ENCODE measurements around the gene CCDC9.
A peak's percentile ranks its signal among the peaks of the same experiment; 100 is the strongest.

DNA sequence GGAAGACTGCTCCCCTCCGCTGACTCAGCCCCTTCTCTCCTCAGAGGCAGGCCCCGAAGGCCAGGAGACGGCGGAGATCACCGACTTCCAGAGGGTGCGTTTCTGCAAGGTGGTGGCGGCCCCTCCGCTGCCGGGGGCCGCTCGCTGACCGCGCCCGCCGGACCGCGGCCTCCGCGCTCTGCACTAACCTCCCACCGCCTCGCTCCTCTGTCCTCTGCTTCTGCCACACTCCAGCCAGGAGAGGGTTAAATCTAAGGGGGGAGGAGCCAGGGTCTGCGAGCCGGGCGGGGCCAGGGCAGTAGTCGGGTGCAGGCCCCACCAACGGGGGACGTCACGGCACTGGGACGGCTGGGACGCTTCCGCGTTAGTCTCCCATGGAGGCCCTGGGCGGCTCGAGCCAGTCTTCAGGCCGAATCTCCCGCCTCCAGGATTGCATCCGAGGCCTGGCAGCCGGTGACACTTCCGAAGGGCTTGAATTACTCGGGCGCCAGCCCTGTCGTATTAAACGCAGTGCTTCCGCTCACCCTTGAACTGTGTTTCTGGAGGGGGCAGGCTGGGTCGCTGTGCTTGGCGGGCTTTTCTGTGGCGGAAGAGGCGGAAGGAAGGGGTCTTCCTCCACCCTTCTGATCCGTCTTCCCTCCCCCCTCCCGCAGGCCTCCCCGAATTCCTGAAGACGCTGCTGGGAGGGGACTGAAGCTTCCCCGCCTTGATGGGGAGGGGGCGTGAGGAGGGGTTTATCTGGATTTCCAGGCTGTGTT lies 17.2 kb downstream of the CCDC9 start:
- TF ChIP-seq NFIC (IDR thresholded peaks at IDR 0.05) (peak; percentile 39; the same call in 1 of the 2 replicates), EP300 (IDR thresholded peaks at IDR 0.05; ENCODE audit: borderline replicate concordance) (no peak), EGR1 (IDR thresholded peaks at IDR 0.05) (no peak; the same call in 1 of the 2 replicates), TCF12 (IDR thresholded peaks at IDR 0.05; ENCODE audit: low read depth) (no peak)
- TF ChIP-seq, protein P1, sequence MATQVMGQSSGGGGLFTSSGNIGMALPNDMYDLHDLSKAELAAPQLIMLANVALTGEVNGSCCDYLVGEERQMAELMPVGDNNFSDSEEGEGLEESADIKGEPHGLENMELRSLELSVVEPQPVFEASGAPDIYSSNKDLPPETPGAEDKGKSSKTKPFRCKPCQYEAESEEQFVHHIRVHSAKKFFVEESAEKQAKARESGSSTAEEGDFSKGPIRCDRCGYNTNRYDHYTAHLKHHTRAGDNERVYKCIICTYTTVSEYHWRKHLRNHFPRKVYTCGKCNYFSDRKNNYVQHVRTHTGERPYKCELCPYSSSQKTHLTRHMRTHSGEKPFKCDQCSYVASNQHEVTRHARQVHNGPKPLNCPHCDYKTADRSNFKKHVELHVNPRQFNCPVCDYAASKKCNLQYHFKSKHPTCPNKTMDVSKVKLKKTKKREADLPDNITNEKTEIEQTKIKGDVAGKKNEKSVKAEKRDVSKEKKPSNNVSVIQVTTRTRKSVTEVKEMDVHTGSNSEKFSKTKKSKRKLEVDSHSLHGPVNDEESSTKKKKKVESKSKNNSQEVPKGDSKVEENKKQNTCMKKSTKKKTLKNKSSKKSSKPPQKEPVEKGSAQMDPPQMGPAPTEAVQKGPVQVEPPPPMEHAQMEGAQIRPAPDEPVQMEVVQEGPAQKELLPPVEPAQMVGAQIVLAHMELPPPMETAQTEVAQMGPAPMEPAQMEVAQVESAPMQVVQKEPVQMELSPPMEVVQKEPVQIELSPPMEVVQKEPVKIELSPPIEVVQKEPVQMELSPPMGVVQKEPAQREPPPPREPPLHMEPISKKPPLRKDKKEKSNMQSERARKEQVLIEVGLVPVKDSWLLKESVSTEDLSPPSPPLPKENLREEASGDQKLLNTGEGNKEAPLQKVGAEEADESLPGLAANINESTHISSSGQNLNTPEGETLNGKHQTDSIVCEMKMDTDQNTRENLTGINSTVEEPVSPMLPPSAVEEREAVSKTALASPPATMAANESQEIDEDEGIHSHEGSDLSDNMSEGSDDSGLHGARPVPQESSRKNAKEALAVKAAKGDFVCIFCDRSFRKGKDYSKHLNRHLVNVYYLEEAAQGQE (IDR thresholded peaks at IDR 0.05; ENCODE audit: low read depth): no peak
